A673 (cell line): ENCODE measurements around the gene ERFE.
"Not testable (repeated sequence)": the region's sequence is repeated elsewhere in the genome, so short reads cannot be mapped to it uniquely, and the experiment has no call there.

Experiments
- EZH2 ChIP-seq: fragments of 200-600 bp; sonication (generic); IDR thresholded peaks from 2 replicates; pipeline ENCODE4 v1.6.1; 2017; ENCODE audit warnings: borderline replicate concordance, low read depth, mild to moderate bottlenecking, mixed read lengths, antibody characterized with exemption, low read length; ENCODE audit not compliant: poor library complexity, severe bottlenecking
- TF ChIP-seq, protein P1 (sequence below): fragments of 300-800, 200-600 bp; sonication (generic); conservative IDR thresholded peaks from 2 replicates; pipeline ENCODE4 v1.5.1; 2017; ENCODE audit warnings: low read depth, mild to moderate bottlenecking, antibody characterized with exemption, low read length, moderate library complexity, mixed read lengths

DNA sequence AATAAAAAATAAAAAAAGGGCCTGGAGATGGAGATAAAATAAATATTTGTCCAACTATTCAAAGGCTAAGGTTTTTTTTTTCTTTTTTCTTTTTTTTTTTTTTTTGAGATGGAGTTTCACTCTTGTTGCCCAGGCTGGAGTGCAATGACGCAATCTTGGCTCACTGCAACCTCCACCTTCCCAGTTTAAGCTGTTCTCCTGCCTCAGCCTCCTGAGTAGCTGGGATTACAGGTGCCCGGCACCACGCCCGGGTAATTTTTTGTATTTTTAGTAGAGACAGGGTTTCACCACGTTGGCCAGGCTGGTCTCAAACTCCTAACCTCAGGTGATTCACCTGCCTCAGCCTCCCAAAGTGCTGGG, 12.3 kb downstream of the ERFE start:
- TF ChIP-seq, protein P1, sequence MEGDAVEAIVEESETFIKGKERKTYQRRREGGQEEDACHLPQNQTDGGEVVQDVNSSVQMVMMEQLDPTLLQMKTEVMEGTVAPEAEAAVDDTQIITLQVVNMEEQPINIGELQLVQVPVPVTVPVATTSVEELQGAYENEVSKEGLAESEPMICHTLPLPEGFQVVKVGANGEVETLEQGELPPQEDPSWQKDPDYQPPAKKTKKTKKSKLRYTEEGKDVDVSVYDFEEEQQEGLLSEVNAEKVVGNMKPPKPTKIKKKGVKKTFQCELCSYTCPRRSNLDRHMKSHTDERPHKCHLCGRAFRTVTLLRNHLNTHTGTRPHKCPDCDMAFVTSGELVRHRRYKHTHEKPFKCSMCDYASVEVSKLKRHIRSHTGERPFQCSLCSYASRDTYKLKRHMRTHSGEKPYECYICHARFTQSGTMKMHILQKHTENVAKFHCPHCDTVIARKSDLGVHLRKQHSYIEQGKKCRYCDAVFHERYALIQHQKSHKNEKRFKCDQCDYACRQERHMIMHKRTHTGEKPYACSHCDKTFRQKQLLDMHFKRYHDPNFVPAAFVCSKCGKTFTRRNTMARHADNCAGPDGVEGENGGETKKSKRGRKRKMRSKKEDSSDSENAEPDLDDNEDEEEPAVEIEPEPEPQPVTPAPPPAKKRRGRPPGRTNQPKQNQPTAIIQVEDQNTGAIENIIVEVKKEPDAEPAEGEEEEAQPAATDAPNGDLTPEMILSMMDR, result not testable (repeated sequence)
- not testable (repeated sequence) for TF ChIP-seq EZH2
